CD14-positive monocyte (primary cell): ENCODE data around the gene MANSC4. TPM values are rescaled to one million over a fixed set of nuclear protein-coding genes. Genes with fewer than 3 reads are reported as not detected.
"Not testable (repeated sequence)": the region's sequence is repeated elsewhere in the genome, so short reads cannot be mapped to it uniquely, and the experiment has no call there.

Experiments
- DNase-seq, 3 donors: peaks; one replicate each; pipeline ENCODE4 v3.0.0-alpha.2; 2011 to 2022
- H2AFZ ChIP-seq: 2 replicates; pipeline ENCODE4 v1.6.0; 2012; ENCODE audit warnings: mild to moderate bottlenecking, low read depth, low read length, inconsistent platforms; ENCODE audit not compliant: insufficient read depth, poor library complexity, severe bottlenecking
- H3K27ac ChIP-seq, 2 donors: 1 replicate in 1 of 2; 2 replicates in 1 of 2; pipeline ENCODE4 v1.5.1; 2012 to 2013; ENCODE audit warnings: low read length in 2 of 2, control low read depth in 1 of 2, inconsistent platforms in 1 of 2, low read depth in 1 of 2, mild to moderate bottlenecking in 1 of 2
- H3K27me3 ChIP-seq, 2 donors: one replicate each; pipeline versions ENCODE4 v1.6.0 to v1.6.1; 2011 to 2013; ENCODE audit warnings: low read length in 2 of 2; ENCODE audit not compliant: control insufficient read depth in 2 of 2, insufficient read depth in 2 of 2
- H3K36me3 ChIP-seq, 2 donors: replicated peaks in 1 of 2; 1 replicate in 1 of 2; 2 replicates in 1 of 2; pipeline versions ENCODE4 v1.5.1 to v1.6.1; 2012 to 2013; ENCODE audit warnings: low read length in 2 of 2, control low read depth in 1 of 2, inconsistent platforms in 1 of 2, mild to moderate bottlenecking in 1 of 2; ENCODE audit not compliant: insufficient read depth in 2 of 2, control insufficient read depth in 1 of 2
- H3K4me1 ChIP-seq, 2 donors: 1 replicate in 1 of 2; 2 replicates in 1 of 2; pipeline versions ENCODE4 v1.5.1 to v1.6.1; 2012 to 2013; ENCODE audit warnings: low read length in 2 of 2, control low read depth in 1 of 2, inconsistent platforms in 1 of 2, mild to moderate bottlenecking in 1 of 2, moderate library complexity in 1 of 2; ENCODE audit not compliant: insufficient read depth in 2 of 2, control insufficient read depth in 1 of 2
- H3K4me2 ChIP-seq: replicated peaks from 2 replicates; pipeline ENCODE3; 2012; ENCODE audit warnings: low read length, moderate library complexity, mild to moderate bottlenecking; ENCODE audit not compliant: poor library complexity, severe bottlenecking; ENCODE audit errors: extremely low read depth
- H3K4me3 ChIP-seq, 3 experiments: fragments of 200-600 bp in 1 of 3; sonication (generic) in 1 of 3; replicated peaks in 1 of 3; 1 replicate in 2 of 3; 2 replicates in 1 of 3; pipeline ENCODE4 v1.5.1; 2011 to 2013; ENCODE audit warnings: low read length in 3 of 3, mild to moderate bottlenecking in 3 of 3, control low read depth in 2 of 3, low read depth in 2 of 3, inconsistent platforms in 1 of 3, moderate library complexity in 1 of 3
- H3K79me2 ChIP-seq: 2 replicates; pipeline ENCODE4 v1.6.0; 2012; ENCODE audit warnings: mild to moderate bottlenecking, control low read depth, inconsistent platforms, low read length, moderate library complexity; ENCODE audit not compliant: insufficient read depth
- H3K9ac ChIP-seq: 2 replicates; pipeline ENCODE4 v1.6.0; 2017; ENCODE audit warnings: low read length, mild to moderate bottlenecking; ENCODE audit not compliant: insufficient read depth, poor library complexity, severe bottlenecking
- H3K9me3 ChIP-seq, 2 donors: replicated peaks in 1 of 2; 1 replicate in 1 of 2; 2 replicates in 1 of 2; pipeline versions ENCODE4 v1.5.1 to v1.6.1; 2012 to 2013; ENCODE audit warnings: low read length in 2 of 2, control low read depth in 1 of 2; ENCODE audit not compliant: control insufficient read depth in 1 of 2, insufficient read depth in 1 of 2
- H4K20me1 ChIP-seq: 2 replicates; pipeline ENCODE4 v1.6.0; 2012; ENCODE audit warnings: mild to moderate bottlenecking, low read length, control low read depth, moderate library complexity; ENCODE audit not compliant: insufficient read depth
- H3K27ac Mint-ChIP-seq, 7 donors: one replicate each; pipeline ENCODE4 v1.8.0; 2020; ENCODE audit warnings: mild to moderate bottlenecking in 7 of 7, mixed read lengths in 7 of 7, moderate library complexity in 6 of 7, inconsistent platforms in 2 of 7
- H3K27me3 Mint-ChIP-seq, 3 donors: one replicate each; pipeline ENCODE4 v1.8.0; 2021 to 2022; ENCODE audit warnings: low read depth in 3 of 3, mild to moderate bottlenecking in 3 of 3, mixed read lengths in 3 of 3, moderate library complexity in 3 of 3, inconsistent platforms in 1 of 3
- H3K36me3 Mint-ChIP-seq, 2 donors: one replicate each; pipeline ENCODE4 v1.8.0; 2020; ENCODE audit warnings: mixed read lengths in 2 of 2, inconsistent platforms in 1 of 2, mild to moderate bottlenecking in 1 of 2
- H3K4me1 Mint-ChIP-seq: one replicate; pipeline ENCODE4 v1.8.0; 2020; ENCODE audit warnings: mild to moderate bottlenecking, mixed read lengths
- H3K4me3 Mint-ChIP-seq, 2 donors: one replicate each; pipeline ENCODE4 v1.8.0; 2020; ENCODE audit warnings: mild to moderate bottlenecking in 2 of 2, mixed read lengths in 2 of 2, moderate library complexity in 1 of 2
- H3K9me3 Mint-ChIP-seq, 7 donors: one replicate each; pipeline ENCODE4 v1.8.0; 2020 to 2022; ENCODE audit warnings: mixed read lengths in 7 of 7, mild to moderate bottlenecking in 6 of 7, moderate library complexity in 6 of 7, inconsistent platforms in 2 of 7
- WGBS: methylation state at CpG from one replicate; pipeline ENCODE4 v1.1.5; 2013; ENCODE audit warnings: missing lambda C conversion rate; ENCODE audit not compliant: insufficient coverage; 5-methylcytosine and 5-hydroxymethylcytosine counted together
- intact Hi-C, 2 donors: fragments of 100-400 bp; cut with micrococcal nuclease; formaldehyde crosslinking; loops; one replicate each; pipeline versions ENCODE4 v1.15.0 to v1.15.1; 2023
- polyA plus RNA-seq, 3 donors: library from polyadenylated mRNA; depleted of rRNA in 1 of 3; unstranded in 2 of 3; stranded (reverse) in 1 of 3; fragments of 300-500 nt in 2 of 3; fragments of >200 nt in 1 of 3; fragmentation: Illumina TruSeq in 2 of 3; gene quantifications; 1 replicate in 2 of 3; 2 replicates in 1 of 3; pipeline ENCODE4 v1.2.3, GENCODE V29; 2012 to 2021
- TF ChIP-seq, protein P1 (sequence below): fragments of 200-600 bp; IDR thresholded peaks from one replicate; pipeline ENCODE4 v1.8.0; 2022; ENCODE audit warnings: antibody characterized with exemption, mild to moderate bottlenecking

The MANSC4 gene
- polyA plus RNA-seq, 3 donors = not detected

DNA sequence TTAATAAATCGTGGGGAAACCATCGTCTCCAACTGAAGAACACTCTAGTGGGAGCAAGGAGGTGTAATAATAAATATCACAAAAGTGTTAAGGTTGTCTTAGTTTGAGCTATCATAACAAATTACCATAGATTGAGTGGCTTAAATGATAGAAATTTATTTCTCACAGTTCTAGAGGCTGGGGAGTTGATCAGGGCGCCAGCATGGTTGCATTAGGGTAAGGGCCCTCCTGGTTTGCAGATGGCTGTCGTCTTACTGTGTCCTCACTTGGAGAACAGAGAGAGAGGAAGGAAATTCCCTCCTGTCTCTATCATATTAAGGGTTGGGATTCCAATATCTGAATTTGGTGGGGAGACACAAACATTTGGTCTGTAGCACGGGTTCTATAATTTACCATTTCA lies 36.4 kb downstream of the MANSC4 start:
- DNase-seq = no peak
- Histone ChIP-seq H3K4me2 (no peak overlapping the region), H3K9me3 (no peaks in the 10 kb centered on the region), H3K27me3 (no peaks in the 10 kb centered on the region), H3K4me3 (no peak overlapping the region), H3K27ac (no peak overlapping the region), H2AFZ (no peak overlapping the region), H3K79me2 (no peaks in the 10 kb centered on the region), H3K9ac (no peak overlapping the region), H4K20me1 (no peaks in the 10 kb centered on the region), H3K4me1 (no peaks in the 10 kb centered on the region), H3K36me3 (peaks cover 41 to 84% of the 10 kb centered on the region in 2 donors)
- TF ChIP-seq, protein P1, sequence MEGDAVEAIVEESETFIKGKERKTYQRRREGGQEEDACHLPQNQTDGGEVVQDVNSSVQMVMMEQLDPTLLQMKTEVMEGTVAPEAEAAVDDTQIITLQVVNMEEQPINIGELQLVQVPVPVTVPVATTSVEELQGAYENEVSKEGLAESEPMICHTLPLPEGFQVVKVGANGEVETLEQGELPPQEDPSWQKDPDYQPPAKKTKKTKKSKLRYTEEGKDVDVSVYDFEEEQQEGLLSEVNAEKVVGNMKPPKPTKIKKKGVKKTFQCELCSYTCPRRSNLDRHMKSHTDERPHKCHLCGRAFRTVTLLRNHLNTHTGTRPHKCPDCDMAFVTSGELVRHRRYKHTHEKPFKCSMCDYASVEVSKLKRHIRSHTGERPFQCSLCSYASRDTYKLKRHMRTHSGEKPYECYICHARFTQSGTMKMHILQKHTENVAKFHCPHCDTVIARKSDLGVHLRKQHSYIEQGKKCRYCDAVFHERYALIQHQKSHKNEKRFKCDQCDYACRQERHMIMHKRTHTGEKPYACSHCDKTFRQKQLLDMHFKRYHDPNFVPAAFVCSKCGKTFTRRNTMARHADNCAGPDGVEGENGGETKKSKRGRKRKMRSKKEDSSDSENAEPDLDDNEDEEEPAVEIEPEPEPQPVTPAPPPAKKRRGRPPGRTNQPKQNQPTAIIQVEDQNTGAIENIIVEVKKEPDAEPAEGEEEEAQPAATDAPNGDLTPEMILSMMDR = no peak
- no peak overlapping the region for H3K4me3 Mint-ChIP-seq
- H3K27me3 Mint-ChIP-seq = peaks cover 0 to 4% (median 0%) of the 10 kb centered on the region in 3 donors
- H3K36me3 Mint-ChIP-seq = peaks cover 45 to 64% of the 10 kb centered on the region in 2 donors
- no peaks in the 10 kb centered on the region for H3K4me1 Mint-ChIP-seq
- intact Hi-C loops = no loop called here
- no CpG with 5 or more reads among the region's 5 CpGs for WGBS
- H3K27ac Mint-ChIP-seq = no peak overlapping the region
- peaks cover 0 to 1% (median 0%) of the 10 kb centered on the region in 7 donors for H3K9me3 Mint-ChIP-seq

- H3K27ac Mint-ChIP-seq, H3K27me3 Mint-ChIP-seq, H2AFZ ChIP-seq, H4K20me1 ChIP-seq, H3K9me3 ChIP-seq, H3K9ac ChIP-seq, H3K27ac ChIP-seq, H3K9me3 Mint-ChIP-seq, DNase-seq, H3K4me3 Mint-ChIP-seq, H3K4me1 ChIP-seq, H3K27me3 ChIP-seq, H3K4me1 Mint-ChIP-seq, H3K4me2 ChIP-seq, H3K79me2 ChIP-seq, H3K4me3 ChIP-seq: not testable (repeated sequence)
- intact Hi-C loops = loop anchor here in 1 of 2 donors (5.0 kb wide), 1 partner anchor 208 kb away; no protein-coding TSS in a partner anchor
- WGBS = 97% methylated on average over 5 of the region's 9 CpGs
- peaks cover 57 to 90% of the 10 kb centered on the region in 2 donors for H3K36me3 ChIP-seq
- H3K36me3 Mint-ChIP-seq = peaks cover 65 to 82% of the 10 kb centered on the region in 2 donors
These were observed 45.7 kb downstream of the MANSC4 start for GRCh38 chr12:27734321-27734720.
